DOHH2 (cell line): ENCODE results near the gene KCP.
"Not testable (repeated sequence)": the region's sequence is repeated elsewhere in the genome, so short reads cannot be mapped to it uniquely, and the experiment has no call there.

Experiments used
- H3F3A ChIP-seq: fragments of 200-600 bp; sonication (generic), shearing (Covaris generic); 2 replicates; pipeline ENCODE4 v1.6.0; 2016; ENCODE audit warnings: antibody characterized with exemption, mild to moderate bottlenecking; ENCODE audit not compliant: control insufficient read depth, insufficient read depth
- H3K27ac ChIP-seq: fragments of 200-600 bp; sonication (generic); 2 replicates; pipeline ENCODE4 v1.5.1; 2014; ENCODE audit warnings: low read depth, mild to moderate bottlenecking, low read length, moderate library complexity
- H3K27me3 ChIP-seq: fragments of 200-600 bp; sonication (generic); 2 replicates; pipeline ENCODE4 v1.6.1; 2014; ENCODE audit warnings: mild to moderate bottlenecking, low read length, mixed read lengths; ENCODE audit not compliant: control insufficient read depth
- H3K36me3 ChIP-seq: fragments of 200-600 bp; sonication (generic); 2 replicates; pipeline ENCODE4 v1.6.1; 2014; ENCODE audit warnings: mild to moderate bottlenecking, low read length, moderate library complexity, mixed read lengths; ENCODE audit not compliant: control insufficient read depth
- H3K4me1 ChIP-seq: fragments of 200-600 bp; sonication (generic); 2 replicates; pipeline ENCODE4 v1.6.1; 2014; ENCODE audit warnings: mild to moderate bottlenecking, low read length, mixed read lengths; ENCODE audit not compliant: control insufficient read depth
- H3K4me2 ChIP-seq: fragments of 200-600 bp; sonication (generic); 2 replicates; pipeline ENCODE4 v1.6.0; 2014; ENCODE audit warnings: mild to moderate bottlenecking, low read length, moderate library complexity
- H3K4me3 ChIP-seq: fragments of 200-600 bp; sonication (generic); 2 replicates; pipeline ENCODE4 v1.5.1; 2014; ENCODE audit warnings: mild to moderate bottlenecking, low read length, mixed read lengths
- H3K79me2 ChIP-seq: fragments of 200-600 bp; sonication (generic); 2 replicates; pipeline ENCODE4 v1.6.1; 2014; ENCODE audit warnings: mild to moderate bottlenecking, low read length, mixed read lengths; ENCODE audit not compliant: control insufficient read depth
- H3K9me2 ChIP-seq: fragments of 200-600 bp; sonication (generic); replicated peaks from 2 replicates; pipeline ENCODE4 v1.6.1; 2014; ENCODE audit warnings: mild to moderate bottlenecking, low read length, mixed read lengths; ENCODE audit not compliant: control insufficient read depth
- H3K9me3 ChIP-seq: fragments of 200-600 bp; sonication (generic); 2 replicates; pipeline ENCODE4 v1.6.1; 2014; ENCODE audit warnings: antibody characterized with exemption, low read length, mixed read lengths; ENCODE audit not compliant: control insufficient read depth, insufficient read depth
- H4K20me1 ChIP-seq: fragments of 200-600 bp; sonication (generic); 2 replicates; pipeline ENCODE4 v1.6.0; 2014; ENCODE audit warnings: low read depth, mild to moderate bottlenecking, antibody characterized with exemption, low read length, moderate library complexity; ENCODE audit not compliant: control insufficient read depth, insufficient read depth
- CTCF ChIP-seq: fragments of 200-600 bp; sonication (generic); IDR thresholded peaks from one replicate; pipeline ENCODE4 v1.5.1; 2014; ENCODE audit warnings: antibody characterized with exemption, mild to moderate bottlenecking, low read depth, low read length; ENCODE audit not compliant: poor library complexity, severe bottlenecking
- EZH2phosphoT487 ChIP-seq: fragments of 200-600 bp; sonication (generic); IDR thresholded peaks from 2 replicates; pipeline ENCODE4 v1.6.1; 2017; ENCODE audit warnings: borderline replicate concordance, mild to moderate bottlenecking, antibody characterized with exemption, low read length, moderate library complexity, mixed read lengths

The KCP gene

GRCh38 chr7:128913870-128914565 lies 3.5 kb upstream of the KCP start:
- no peaks in the 10 kb centered on the region for H3K9me3 ChIP-seq
- no peaks in the 10 kb centered on the region for H3K36me3 ChIP-seq
- H3K4me2 ChIP-seq, result no peak overlapping the region
- no peak overlapping the region for H3K27ac ChIP-seq
- H3K27me3 ChIP-seq, result peaks cover 48% of the 10 kb centered on the region
- H3F3A ChIP-seq, result no peaks in the 10 kb centered on the region
- no peak for TF ChIP-seq EZH2phosphoT487
- no peak for TF ChIP-seq CTCF
- no peaks in the 10 kb centered on the region for H3K9me2 ChIP-seq
- no peaks in the 10 kb centered on the region for H4K20me1 ChIP-seq
- no peaks in the 10 kb centered on the region for H3K79me2 ChIP-seq
- peaks cover under 1% of the 10 kb centered on the region; the same call in 1 of the 2 replicates for H3K4me1 ChIP-seq
- no peak overlapping the region for H3K4me3 ChIP-seq

- H3F3A ChIP-seq, H3K79me2 ChIP-seq, H3K4me1 ChIP-seq, H3K4me2 ChIP-seq, H3K9me2 ChIP-seq, H3K9me3 ChIP-seq, H3K4me3 ChIP-seq, H3K36me3 ChIP-seq, H4K20me1 ChIP-seq, H3K27ac ChIP-seq: not testable (repeated sequence)
- H3K27me3 ChIP-seq, result peaks cover 50% of the 10 kb centered on the region
Measured at GRCh38 chr7:128912709-128913495, 2.4 kb upstream of the KCP start.

- TF ChIP-seq CTCF (no peak), EZH2phosphoT487 (no peak)
- no peaks in the 10 kb centered on the region for H3K9me2 ChIP-seq
- no peak overlapping the region for H3K27ac ChIP-seq
- H3K27me3 ChIP-seq, result peaks cover 50% of the 10 kb centered on the region
- no peaks in the 10 kb centered on the region; the same call in 1 of the 2 replicates for H3K4me1 ChIP-seq
- H3K79me2 ChIP-seq, result no peaks in the 10 kb centered on the region
- no peak overlapping the region for H3K4me2 ChIP-seq
- no peaks in the 10 kb centered on the region for H3K36me3 ChIP-seq
- no peaks in the 10 kb centered on the region for H3K9me3 ChIP-seq
- H3F3A ChIP-seq, result no peaks in the 10 kb centered on the region
- H3K4me3 ChIP-seq, result no peak overlapping the region
- H4K20me1 ChIP-seq, result no peaks in the 10 kb centered on the region
Measured at GRCh38 chr7:128912281-128912680, 1.8 kb upstream of the KCP start.

- Histone ChIP-seq H3K27me3 (peaks cover 44% of the 10 kb centered on the region), H3K9me3 (no peaks in the 10 kb centered on the region), H3K4me3 (no peak overlapping the region), H3K4me1 (no peaks in the 10 kb centered on the region; the same call in 1 of the 2 replicates), H3K9me2 (no peaks in the 10 kb centered on the region), H3K4me2 (no peak overlapping the region), H3K36me3 (no peaks in the 10 kb centered on the region), H4K20me1 (no peaks in the 10 kb centered on the region), H3K79me2 (no peaks in the 10 kb centered on the region), H3F3A (no peaks in the 10 kb centered on the region), H3K27ac (no peak overlapping the region)
- no peak for TF ChIP-seq CTCF
- TF ChIP-seq EZH2phosphoT487, result no peak
Measured at GRCh38 chr7:128911423-128912031, 1.0 kb upstream of the KCP start.
